Measurements from ENCODE around the gene PSME2. TPM values are rescaled to one million over a fixed set of nuclear protein-coding genes. Genes with fewer than 3 reads are reported as not detected.

The PSME2 gene
- total RNA-seq = 100 to 1,000 TPM; 386 to 389 TPM

GRCh38 chr14:24146453-24146977 lies at the start of gene PSME2:
PSME2 (minus strand) TSS chr14:24146610; CDS start chr14:24146581, 29 bp downstream.

GRCh38 chr14:24195186-24196070 lies 49.0 kb upstream of the PSME2 start, which contains the start of gene TM9SF1:
TM9SF1 (minus strand) TSS chr14:24195441; CDS start chr14:24195019, 422 bp downstream.

GRCh38 chr14:24188251-24189058 lies 42.0 kb upstream of the PSME2 start, which contains the start of gene IPO4:
IPO4 (minus strand) TSS chr14:24188816; CDS start chr14:24188787, 29 bp downstream.

GRCh38 chr14:24171422-24172260 lies 25.2 kb upstream of the PSME2 start, which contains the start of gene REC8:
REC8 (plus strand) TSS chr14:24172080; CDS start chr14:24172553, 473 bp downstream.

GRCh38 chr14:24160850-24161804 lies 14.7 kb upstream of the PSME2 start, which contains the start of gene IRF9:
IRF9 (plus strand) TSS chr14:24161265; CDS start chr14:24162145, 880 bp downstream.

GRCh38 chr14:24146978-24147760 lies 759 bp upstream of the PSME2 start, which contains the start of gene RNF31:
RNF31 (plus strand) TSS chr14:24147498; CDS start chr14:24147699, 201 bp downstream.

GRCh38 chr14:24141097-24141880 lies 5.1 kb downstream of the PSME2 start, which contains the start of gene EMC9:
EMC9 (minus strand) TSS chr14:24141591; CDS start chr14:24141304, 287 bp downstream.

GRCh38 chr14:24135834-24136683 lies 10.4 kb downstream of the PSME2 start, which contains the start of gene PSME1:
PSME1 (plus strand) TSS chr14:24136194; CDS start chr14:24136263, 69 bp downstream.

GRCh38 chr14:24130380-24130716 lies 16.1 kb downstream of the PSME2 start, which contains the start of gene FITM1:
FITM1 (plus strand) TSS chr14:24130659; CDS start chr14:24131564, 905 bp downstream.

GRCh38 chr14:24114532-24115421 lies 31.6 kb downstream of the PSME2 start, which contains the start of the genes DCAF11 and NRL:
DCAF11 (plus strand) TSS chr14:24114777; CDS start chr14:24115595, 818 bp downstream.
NRL (minus strand) TSS chr14:24114949; CDS start chr14:24082848, 32,101 bp downstream.

GRCh38 chr14:24093901-24094840 lies 52.2 kb downstream of the PSME2 start, which contains the start of gene PCK2:
PCK2 (plus strand) TSS chr14:24094311; CDS start chr14:24094406, 95 bp downstream.

